ENCODE results near the gene AGBL4. TPM values are rescaled to one million over a fixed set of nuclear protein-coding genes. Genes with fewer than 3 reads are reported as not detected.
A peak's percentile ranks its signal among the peaks of the same experiment; 100 is the strongest.

Gene AGBL4
- total RNA-seq, 1 donor from 2014 or later = not detected

DNA sequence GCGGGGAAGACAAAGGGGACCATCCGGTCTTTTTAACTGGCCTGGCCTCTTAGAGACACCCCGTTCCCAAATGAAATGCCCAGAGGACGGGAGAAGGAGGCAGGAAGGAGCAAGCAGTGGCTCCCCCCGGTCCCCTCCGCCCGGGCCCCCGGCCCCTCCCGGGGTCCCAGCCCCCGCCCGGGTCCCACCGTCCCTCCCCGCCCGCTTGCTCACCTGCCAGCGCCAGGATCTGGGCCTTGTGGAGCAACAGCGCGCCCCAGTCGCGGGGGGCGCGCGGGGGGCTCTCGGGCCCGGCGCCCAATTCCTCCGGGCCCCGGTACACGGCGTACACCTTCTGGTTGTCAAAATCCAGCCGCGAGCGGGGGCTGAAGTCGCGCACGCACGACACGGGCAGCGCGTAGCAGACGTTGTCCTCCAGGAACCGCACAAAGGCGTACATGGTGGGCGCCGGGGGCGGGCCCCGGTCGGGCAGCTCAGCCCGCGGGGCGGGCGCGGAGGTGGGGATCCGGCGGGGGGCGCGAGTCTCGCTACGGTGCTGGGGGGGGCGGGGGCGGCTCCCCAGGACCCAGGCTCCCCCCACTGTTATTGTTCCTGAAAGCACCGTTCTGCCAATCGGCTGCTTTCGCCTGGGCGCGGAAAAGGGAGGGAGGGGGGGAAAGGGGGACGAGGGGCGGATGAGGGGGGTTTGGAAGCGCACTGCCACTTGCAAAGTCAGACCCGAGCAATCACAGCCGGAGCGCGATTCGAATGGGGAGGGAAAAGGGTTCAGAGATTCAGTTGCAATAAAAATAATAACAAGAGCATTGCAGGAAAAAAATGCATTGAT is 1247.1 kb downstream of the AGBL4 start, which contains the start of gene BEND5:
Gene BEND5, minus strand, starts transcription at position 499 of the 826 bp plus-strand sequence. Its CDS starts 60 bp downstream, at position 439.
- peak; percentile 11 for DNase-seq (ENCODE audit: low read depth)

DNA sequence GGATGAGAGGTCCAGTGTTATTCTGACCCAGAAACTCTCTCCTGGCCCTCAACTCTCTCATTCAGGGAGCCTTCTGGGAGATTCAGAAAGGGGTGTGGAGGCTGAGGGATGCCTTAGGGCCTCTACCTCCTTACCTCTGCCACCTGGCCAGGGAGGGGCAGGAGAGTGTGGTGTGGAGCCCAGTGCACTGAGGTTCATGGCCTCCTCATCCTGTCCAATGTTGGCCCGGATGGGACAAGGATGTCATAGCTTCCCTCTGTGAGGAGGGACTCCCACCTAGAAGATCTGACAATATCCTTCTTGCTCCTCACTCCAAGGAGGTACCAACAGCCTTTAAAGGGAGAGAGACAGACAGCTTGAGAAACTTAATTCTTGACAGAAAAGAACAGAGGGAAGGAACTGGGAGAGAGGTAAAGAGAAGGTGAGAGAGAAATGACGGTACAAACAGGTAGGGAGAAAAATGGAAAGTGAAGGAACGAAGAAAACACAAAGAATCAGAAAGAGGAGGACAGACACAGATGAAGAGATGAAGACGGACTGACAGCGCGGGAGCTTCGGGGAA is 1247.8 kb downstream of the AGBL4 start:
- DNase-seq (ENCODE audit: low read depth) = no peak

DNA sequence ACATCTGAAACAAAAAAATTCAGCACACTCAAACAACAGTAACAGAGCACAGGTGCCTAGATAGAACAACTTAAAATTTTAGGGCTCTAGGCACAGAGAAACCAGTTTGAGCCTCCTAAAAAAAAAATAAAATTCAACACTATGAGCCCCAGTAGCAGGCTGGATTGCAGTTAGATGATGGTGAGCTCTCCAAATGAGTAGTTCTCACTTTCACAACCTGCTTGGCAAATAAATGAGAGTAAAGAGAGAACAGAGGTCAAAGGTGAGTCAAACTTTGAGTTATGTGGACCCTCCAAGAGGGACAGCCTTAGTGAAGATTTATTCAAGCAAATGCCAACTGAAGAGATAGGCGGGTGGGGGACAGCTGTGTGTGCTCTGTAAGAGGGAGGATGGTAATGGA is 1250.6 kb downstream of the AGBL4 start:
- DNase-seq (ENCODE audit: low read depth) = no peak

DNA sequence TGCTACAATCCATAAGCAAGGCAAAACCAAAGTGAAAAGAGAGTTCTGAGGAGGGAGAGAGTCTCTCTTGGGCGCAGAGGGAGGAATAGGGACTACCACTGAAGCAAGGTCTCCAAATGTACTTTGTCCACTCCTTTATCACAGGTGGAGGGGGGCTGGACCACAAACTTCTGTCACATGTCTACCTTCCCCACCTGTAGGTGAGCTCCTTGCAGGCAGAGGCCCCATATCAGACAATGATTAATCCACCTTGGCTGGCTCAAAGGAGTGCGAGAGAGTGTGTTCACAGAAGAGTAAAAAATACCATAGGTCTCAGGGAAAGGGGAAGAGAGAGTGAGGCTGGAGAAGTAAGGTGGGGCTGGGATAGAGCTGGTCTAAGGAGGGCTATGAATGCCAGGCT is 1251.5 kb downstream of the AGBL4 start:
- no peak for DNase-seq (ENCODE audit: low read depth)

DNA sequence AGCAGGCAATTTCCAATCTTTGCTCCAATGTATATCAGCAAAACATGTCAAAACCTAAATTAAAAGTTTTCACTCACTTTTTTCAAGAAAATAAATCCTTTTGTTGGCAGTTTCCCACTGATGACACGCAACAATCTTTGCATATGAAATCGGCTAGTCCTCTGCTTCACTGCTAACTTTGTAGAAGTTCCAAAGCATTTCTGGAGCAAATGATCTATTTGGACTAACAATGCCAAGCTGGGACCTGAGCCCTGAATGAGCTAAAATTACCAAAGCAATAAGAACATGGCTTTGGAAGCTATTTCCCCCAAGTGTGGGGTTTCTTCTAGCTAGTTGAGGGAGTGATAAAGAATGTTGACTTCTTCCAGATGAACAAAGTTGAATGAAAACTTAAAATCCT is 1252.2 kb downstream of the AGBL4 start:
- no peak for DNase-seq (ENCODE audit: low read depth)

DNA sequence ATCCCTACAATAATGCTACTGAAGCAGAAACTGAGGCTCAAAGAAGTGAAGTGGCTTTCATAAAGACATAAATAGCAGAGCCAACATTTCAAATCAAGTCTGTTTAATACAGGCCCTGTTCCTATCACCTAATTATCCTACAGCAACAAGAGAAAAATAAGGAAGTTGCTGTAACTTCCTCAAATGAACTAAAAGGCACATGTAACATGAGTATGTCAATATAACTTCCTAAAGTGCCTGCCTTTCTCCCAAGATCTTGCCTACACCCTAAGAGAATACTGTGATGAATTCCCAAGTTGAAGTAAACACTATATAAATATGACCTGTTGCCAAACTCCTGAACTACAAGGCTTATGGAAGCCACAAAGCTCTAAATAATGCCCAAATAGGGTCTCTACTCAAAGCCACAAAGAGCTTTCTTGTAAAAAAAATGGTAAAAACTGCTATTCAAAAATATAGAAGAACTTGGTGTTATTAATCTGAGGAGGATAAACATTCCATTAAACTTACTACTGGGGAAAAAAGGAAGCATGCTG is 1255.7 kb downstream of the AGBL4 start:
- DNase-seq (ENCODE audit: low read depth) = no peak

DNA sequence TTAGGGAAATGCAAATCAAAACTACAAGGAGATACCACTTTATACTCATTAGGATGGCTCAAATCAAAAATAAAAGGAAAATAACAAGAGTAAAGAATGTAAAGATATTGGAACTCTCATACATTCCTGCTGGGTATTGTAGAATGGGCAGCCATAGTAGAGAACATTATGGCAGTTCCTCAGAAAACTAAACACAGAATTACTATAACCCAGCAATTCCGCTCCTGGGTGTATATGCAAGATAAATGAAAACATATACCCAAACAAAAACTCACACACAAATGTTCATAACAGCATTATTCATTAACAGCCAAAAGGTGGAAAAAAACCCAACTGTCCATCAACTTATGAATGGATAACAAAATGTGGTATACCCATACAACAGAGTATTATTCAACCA is 1258.4 kb downstream of the AGBL4 start:
- DNase-seq (ENCODE audit: low read depth) = no peak

DNA sequence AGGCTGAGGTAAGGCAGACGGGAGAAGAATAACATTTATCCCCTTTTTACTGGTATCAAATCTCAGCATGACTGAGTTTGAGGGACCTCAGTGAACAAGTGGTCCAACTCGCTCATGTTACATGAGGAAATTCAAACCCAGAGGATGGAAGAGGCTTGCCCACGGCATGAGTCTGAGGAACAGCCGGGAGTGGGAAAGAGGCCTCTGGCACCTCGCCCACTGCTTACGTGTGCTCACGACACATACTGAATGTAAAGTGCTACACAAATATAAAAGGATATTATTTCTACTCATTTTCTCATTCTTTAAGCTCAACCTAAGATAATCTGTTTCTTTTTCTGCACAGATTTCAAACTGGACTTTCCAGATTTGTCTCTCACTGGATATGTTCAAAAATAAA is 1261.8 kb downstream of the AGBL4 start:
- DNase-seq (ENCODE audit: low read depth) = peak; percentile 12

DNA sequence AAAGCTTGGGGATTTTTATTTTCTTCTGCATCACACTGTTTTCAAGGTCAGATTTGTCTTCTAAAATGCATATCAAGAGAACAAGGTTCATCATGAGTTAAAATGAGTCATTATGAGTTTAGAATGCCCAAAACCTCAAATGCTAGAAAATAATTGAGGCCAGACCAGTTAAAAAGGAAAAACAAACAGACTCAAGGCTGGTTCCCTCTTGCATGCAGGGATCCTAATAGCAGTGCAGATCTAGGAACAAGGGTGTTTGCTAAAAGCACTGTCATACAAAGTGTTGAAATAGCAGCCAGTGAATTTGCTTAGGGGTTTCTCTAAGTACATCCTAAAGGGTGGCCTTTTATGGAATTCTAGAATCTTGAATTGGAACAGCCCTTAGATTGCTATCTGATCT is 1262.3 kb downstream of the AGBL4 start:
- DNase-seq (ENCODE audit: low read depth) = no peak

DNA sequence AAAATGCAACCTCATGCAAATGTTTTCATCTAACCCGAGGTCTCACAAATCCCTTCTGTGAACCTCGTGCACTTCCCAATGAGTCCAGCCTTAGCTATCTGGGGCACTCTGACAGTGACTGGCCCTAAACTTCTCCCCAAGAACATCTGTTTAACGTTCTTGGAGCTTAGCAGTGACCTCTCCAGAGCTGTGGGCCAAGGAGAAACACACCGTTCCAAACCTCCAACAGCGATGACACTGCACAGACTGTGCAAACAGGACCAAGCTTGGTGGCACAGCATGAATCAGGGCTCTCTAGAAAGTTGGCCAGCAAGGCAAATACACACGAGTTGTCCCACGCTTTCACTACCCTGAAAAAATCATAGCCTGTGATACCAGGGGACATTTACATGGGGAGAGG is 1262.9 kb downstream of the AGBL4 start:
- no peak for DNase-seq (ENCODE audit: low read depth)

DNA sequence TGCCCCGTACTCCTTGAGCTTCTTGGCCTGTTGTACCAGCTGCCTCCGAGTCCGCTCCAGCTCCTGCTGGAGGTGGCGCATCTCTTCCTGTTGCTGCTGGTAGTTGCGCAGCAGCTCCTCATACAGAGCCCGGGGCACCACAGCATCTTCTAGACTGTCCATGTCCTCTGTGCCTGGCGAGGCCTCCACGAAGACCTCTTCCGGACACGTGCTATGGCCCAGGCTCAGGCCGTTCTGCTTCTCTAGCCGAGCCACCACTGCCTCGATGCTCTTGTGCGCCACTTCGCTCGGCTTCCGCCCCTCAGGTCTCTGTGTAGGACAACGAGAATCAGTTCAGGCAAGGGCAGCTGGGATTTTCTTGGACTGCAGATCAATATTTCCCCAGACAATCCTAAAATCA is 1264.8 kb downstream of the AGBL4 start:
- DNase-seq (ENCODE audit: low read depth) = no peak

DNA sequence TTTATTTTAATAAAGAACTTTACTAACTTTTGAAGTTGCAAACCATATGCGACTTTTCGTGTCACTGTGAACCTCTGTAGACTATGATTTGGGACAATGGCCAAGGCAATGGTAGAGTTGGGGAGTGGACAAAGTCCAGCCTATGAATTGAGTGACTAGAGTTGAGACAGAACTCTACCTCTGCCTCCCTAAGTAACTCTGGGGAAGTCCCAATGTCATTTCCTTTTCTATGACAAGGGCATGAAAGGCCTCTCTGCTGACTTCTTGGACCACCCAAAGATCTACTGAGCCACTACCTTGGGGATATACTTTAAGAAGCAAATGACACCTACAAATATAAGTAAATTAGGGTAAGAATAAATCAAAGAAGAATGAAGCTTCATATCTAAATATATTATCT is 1266.4 kb downstream of the AGBL4 start:
- no peak for DNase-seq (ENCODE audit: low read depth)

DNA sequence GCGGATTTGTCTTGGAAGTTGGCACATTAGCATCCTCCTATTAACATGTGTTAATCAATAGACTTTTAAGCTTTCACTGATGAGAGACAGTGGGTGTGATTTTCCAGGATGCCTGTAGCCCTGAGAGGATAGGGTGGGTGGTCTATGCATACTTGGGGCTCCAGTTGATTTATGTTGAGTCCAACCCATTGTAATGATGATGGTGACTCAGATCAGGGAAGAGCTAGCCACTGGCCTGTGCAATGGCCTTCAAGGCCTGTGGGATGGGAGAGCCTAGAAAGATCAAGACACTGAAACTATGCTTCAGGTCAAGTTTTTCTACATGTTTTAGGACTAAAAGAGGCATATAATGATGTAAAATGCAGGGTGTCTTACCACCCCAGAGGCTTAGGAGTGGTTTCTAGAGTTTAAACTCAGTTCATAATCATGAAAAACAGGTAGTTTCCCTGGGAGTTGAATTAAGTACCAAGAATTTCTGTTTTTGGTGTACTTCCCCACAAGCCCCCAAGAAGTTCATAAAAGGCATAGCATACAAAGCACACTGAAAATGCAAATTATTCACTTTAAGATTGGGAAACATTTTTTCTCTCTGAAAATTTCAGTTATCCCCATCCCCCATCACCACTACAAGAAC is 1267.0 kb downstream of the AGBL4 start:
- DNase-seq (ENCODE audit: low read depth) = no peak

DNA sequence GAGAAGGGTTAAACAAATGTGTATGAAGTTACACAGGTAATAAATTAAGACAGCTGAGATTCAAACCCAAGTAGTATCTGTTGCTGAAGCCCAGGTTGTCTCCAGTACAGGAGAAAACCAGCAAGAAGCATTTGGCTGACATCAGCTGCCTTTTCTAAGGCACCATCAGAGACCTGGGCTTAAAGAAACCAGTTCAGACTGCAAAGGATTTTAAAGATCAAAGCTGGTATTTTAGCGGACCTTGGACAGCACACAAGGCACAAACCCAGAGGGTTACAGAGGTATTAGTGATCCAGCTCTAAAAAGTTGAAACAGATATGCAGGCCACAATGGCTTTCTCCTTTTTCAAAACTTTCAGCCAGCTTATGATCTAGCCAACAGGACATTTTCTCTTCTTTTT is 1270.5 kb downstream of the AGBL4 start:
- DNase-seq (ENCODE audit: low read depth) = no peak

DNA sequence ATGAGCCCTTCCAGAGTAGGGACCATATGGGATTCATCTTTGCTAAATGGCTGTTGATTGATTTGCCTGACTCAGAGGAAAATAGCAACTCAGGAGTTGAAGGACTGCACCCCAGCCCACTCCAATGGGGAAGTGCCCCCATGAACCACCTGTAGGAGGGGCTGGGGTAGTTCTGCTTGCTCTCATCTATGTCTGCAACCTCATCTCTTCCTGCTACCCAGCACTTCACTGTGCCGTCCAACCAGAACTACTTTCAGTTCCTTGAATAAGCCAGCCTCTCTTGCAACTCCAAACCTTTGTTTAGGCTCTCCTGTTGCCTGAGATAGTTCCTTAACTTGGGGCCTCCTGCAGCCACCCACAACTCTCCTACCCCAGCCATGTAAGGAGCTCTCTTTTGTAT is 1273.6 kb downstream of the AGBL4 start:
- DNase-seq (ENCODE audit: low read depth) = no peak

DNA sequence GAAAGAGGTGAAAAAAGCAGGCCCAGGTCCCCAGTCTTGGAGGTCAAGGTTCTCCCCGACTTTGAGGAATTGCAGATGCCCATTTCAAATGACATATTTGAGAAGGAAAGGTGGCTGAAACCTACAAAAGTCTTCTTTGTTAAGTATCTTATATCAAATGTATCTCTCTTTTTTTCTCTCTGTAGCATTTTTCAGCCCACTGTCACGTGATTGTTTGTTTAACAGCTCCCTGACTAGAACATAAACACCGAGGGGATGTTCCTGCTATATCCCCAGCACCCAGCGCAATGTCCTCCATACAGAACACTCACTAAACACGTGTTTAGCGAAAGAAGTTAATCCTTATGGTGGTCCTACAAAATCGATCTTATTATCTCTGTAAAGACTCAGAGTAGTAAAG is 1274.7 kb downstream of the AGBL4 start:
- no peak for DNase-seq (ENCODE audit: low read depth)

DNA sequence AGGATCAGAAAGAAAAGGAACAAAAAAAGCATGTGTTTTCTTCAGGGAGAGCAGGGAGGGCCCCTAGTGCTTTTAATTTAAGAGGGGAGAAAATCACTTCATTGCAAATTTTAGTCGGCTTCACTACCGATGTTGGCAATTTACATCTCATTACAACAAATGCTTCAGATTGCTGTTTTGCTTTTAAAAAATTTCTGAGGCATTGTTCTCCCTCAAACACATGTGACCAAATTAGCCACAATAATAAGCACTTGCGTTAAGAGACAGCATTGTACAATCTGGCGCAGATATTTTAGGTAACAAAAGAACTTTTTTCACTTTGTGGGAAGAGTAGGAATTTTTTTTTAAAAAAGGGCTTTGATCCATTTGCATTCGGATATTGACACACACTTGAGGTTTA is 1276.8 kb downstream of the AGBL4 start:
- DNase-seq (ENCODE audit: low read depth) = no peak

DNA sequence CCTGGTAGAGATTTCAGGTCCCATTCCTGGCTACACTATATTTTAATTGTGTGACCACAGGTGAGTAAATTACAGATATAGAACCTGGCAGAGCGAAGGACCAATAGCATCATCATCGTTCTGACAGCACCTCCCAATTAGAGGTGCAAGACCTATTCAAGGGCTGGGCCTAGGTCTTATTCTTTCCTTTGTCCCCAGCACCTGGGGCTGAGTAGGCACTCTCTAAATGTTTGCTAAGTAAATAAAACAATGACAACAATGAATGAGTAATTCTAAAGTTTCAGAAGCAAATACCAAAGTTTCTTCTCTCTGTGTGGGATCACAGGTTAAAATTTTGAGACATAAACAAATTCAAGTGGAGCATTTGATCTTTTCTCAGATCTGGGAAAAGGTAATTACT is 1279.7 kb downstream of the AGBL4 start:
- DNase-seq (ENCODE audit: low read depth) = no peak

DNA sequence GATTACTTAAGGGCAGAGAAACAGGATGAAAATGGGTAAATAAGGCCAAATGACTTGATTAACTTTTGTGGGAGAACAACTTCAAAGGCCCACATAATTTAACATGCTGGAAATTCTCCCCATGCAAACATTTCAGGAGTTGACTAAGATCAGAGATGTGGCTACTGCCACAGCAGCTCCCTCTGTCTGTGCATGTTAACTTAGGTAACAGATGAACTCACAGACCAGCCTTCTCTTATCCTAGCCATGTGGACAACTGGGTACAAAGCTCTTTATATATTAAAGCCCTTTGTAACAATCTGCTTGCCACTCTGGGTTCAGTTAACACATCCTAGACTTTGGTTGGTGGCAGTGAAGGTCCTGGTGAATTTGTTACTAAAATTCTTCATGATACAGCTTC is 1280.3 kb downstream of the AGBL4 start:
- DNase-seq (ENCODE audit: low read depth) = no peak

DNA sequence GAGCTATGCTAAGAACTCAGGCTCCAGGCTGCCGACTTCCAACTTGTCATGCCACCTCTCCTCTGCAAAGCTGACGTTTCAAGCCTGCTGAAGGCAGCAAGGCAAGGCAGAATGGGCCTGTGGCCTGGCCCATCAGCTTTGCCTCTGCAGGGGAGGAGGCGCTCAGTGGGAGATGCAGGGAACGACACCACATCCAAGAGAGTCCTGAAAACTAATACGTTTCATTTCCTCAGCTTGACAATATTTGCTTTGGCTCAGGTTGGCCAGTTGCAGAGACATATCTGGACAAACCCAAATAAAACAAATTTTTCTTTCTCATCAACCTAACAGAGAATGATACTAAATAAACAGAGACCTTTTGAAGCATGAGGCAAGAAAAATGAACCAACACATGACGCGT is 1282.4 kb downstream of the AGBL4 start:
- no peak for DNase-seq (ENCODE audit: low read depth)

DNA sequence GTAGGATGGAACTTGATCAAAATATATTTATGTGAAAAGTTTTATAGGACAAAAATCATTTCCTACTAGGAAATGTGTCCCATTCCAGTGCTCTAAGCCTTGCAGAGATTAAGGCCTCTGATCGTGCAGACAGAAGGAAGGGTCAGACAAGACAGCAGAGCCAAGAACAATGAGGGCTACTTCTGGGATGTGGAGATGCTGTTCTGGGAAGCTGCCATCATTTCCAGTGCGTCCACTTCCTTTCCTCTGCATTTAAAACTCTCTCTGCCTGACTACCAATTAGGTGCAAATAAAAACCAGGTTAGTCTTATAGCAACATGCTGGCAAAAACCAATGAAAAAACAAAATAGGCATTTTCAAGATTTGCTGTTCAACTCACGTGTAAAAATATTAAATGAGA is 1283.1 kb downstream of the AGBL4 start:
- DNase-seq (ENCODE audit: low read depth) = no peak

DNA sequence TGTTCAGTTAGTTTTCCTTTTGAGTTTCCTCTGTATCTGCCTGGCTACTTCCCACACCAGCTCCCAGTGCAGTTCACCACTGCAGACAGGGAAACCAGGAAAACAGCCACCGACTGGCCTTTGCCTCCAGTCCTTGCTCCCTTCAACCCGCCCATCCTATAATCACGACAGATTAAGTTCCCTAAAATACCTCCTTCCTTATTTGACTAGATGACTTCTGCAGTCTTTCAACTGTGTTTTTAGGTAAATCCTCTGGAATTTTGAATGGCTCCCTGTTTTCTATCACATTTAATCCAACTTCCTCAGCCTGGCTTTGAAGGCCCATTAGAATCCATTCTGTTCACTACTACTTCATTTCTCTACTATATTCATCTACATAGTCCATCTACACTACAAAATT is 1284.7 kb downstream of the AGBL4 start:
- no peak for DNase-seq (ENCODE audit: low read depth)

Measured in myocyte (in vitro differentiated cells).